Breast epithelium (tissue), 3 donors: ENCODE data around the gene RSPH3.

Source experiments
- POLR2A ChIP-seq: fragments of 450-650 bp; IDR thresholded peaks from one replicate; pipeline ENCODE4 v1.6.1; 2016; ENCODE audit warnings: antibody characterized with exemption, mild to moderate bottlenecking, moderate library complexity
- POLR2AphosphoS5 ChIP-seq, 3 donors: sonication (generic); formaldehyde crosslinking; IDR thresholded peaks; one replicate each; pipeline ENCODE4 v1.6.1; 2017; ENCODE audit warnings: antibody characterized with exemption in 3 of 3
- TF ChIP-seq, protein P1 (sequence below), 3 donors: fragments of 450-650 bp; IDR thresholded peaks; one replicate each; pipeline ENCODE4 v1.5.1; 2016 to 2017; ENCODE audit warnings: antibody characterized with exemption in 3 of 3, mild to moderate bottlenecking in 3 of 3, moderate library complexity in 3 of 3

DNA sequence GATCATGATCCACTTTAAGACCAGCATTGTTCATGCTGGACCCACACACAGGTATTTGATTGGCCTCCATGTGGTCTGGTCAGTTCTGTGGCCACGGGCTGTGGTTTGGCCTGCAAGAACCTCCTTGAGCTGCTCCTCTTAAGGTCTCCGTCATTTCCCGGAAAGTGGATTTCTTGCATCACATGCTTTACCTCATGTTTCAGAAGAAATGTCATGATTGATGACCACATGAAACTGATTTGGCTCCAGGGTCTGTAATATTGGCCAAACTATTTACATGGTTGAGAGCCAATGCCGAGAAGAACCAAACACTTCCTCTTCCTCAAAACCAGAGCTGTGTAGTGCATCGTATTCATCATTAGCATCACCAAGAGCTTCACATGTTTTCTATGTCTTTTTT lies 13.2 kb upstream of the RSPH3 start:
- TF ChIP-seq, protein P1, sequence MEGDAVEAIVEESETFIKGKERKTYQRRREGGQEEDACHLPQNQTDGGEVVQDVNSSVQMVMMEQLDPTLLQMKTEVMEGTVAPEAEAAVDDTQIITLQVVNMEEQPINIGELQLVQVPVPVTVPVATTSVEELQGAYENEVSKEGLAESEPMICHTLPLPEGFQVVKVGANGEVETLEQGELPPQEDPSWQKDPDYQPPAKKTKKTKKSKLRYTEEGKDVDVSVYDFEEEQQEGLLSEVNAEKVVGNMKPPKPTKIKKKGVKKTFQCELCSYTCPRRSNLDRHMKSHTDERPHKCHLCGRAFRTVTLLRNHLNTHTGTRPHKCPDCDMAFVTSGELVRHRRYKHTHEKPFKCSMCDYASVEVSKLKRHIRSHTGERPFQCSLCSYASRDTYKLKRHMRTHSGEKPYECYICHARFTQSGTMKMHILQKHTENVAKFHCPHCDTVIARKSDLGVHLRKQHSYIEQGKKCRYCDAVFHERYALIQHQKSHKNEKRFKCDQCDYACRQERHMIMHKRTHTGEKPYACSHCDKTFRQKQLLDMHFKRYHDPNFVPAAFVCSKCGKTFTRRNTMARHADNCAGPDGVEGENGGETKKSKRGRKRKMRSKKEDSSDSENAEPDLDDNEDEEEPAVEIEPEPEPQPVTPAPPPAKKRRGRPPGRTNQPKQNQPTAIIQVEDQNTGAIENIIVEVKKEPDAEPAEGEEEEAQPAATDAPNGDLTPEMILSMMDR (IDR thresholded peaks at IDR 0.05): no peak
- TF ChIP-seq POLR2A (no peak), POLR2AphosphoS5 (IDR thresholded peaks at IDR 0.05) (no peak)
